Activated T-cell treated with anti-CD3 and anti-CD28 coated beads, Interleukin-2, amount 50 U/mL, for 24 hours (primary cell): Measurements from ENCODE around the gene PODNL1.
"Not testable (repeated sequence)": the region's sequence is repeated elsewhere in the genome, so short reads cannot be mapped to it uniquely, and the experiment has no call there.

Experiments used
- DNase-seq: peaks from one replicate; pipeline ENCODE4 v3.0.0-alpha.2; 2020
- H3K27ac Mint-ChIP-seq: 2 replicates; pipeline ENCODE4 v1.8.0; 2020; ENCODE audit warnings: mild to moderate bottlenecking, mixed read lengths
- H3K27me3 Mint-ChIP-seq: 2 replicates; pipeline ENCODE4 v1.8.0; 2020; ENCODE audit warnings: mixed read lengths
- H3K36me3 Mint-ChIP-seq: 2 replicates; pipeline ENCODE4 v1.8.0; 2020; ENCODE audit warnings: low read depth, mixed read lengths
- H3K4me1 Mint-ChIP-seq: 2 replicates; pipeline ENCODE4 v1.8.0; 2020; ENCODE audit warnings: low read depth, mixed read lengths
- H3K4me3 Mint-ChIP-seq: 2 replicates; pipeline ENCODE4 v1.8.0; 2020; ENCODE audit warnings: mild to moderate bottlenecking, moderate library complexity, mixed read lengths
- H3K9me3 Mint-ChIP-seq: 2 replicates; pipeline ENCODE4 v1.8.0; 2020; ENCODE audit warnings: mixed read lengths

Gene PODNL1

DNA sequence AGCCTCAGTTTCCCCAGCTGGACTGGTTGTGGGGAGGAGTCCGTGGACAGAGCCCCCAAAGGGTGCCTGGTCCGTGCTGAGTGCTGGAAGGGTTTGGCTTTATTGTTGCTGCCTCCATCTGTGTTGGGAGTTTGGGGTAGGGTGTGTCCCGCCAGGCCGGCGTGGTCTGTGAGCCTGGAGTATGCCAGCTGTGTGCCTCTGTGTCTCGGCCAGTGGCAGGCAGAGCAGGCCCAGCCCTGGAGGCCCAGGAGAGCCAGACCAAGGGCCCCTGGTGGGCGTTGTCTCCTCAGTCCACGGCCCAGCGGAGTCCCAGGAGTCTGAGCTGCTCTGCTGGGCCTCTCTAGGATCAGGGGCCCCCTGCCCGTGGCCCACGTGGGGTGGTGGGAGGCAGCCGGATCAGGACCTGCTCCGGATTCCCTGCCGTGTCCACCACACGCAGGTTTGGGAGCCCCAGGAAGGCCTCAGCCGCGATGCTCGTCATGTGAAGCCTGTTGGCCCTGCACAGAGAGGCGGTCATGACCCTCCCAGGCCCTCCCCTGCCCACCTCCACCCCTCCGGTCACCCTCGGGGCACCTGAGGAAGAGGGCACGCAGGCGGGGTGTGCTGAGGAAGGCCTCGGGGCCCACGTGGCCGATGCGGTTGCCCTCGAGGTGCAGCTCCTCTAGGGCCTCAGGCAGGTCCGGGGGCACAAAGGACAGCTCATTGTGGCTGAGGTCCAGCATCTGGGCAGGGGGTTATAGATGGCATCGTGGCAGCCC, 6.6 kb downstream of the PODNL1 start:
- Mint-ChIP-seq H3K27ac (no peak overlapping the region), H3K36me3 (peaks cover 27% of the 10 kb centered on the region), H3K4me1 (peaks cover under 1% of the 10 kb centered on the region), H3K4me3 (no peak overlapping the region), H3K9me3 (no peaks in the 10 kb centered on the region), H3K27me3 (peaks cover 3% of the 10 kb centered on the region)
- no peak for DNase-seq

DNA sequence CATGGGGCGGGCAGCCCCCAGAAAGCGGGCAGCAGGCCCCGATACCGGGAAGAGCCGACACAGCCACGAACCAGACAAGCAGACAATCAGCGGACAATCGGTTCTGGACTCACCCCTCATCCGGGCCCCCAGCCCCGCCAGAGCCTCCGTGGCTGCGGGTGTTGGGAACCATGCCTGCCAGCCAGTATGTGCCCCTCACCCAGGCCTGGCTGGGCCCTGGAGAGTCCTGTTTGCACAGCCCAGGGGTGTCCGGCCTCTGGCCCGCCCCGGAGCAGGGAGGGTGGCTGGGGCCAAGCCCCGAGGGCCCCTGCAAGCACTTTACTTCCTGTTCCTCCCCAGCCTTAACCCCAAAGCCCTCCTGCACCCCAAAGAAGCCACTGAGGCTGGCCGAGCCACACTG, 7.8 kb downstream of the PODNL1 start:
- peaks cover 36% of the 10 kb centered on the region for H3K36me3 Mint-ChIP-seq
- H3K27me3 Mint-ChIP-seq = no peaks in the 10 kb centered on the region
- DNase-seq = no peak
- no peak overlapping the region for H3K27ac Mint-ChIP-seq
- no peaks in the 10 kb centered on the region for H3K9me3 Mint-ChIP-seq
- H3K4me3 Mint-ChIP-seq = no peak overlapping the region
- peaks cover 2% of the 10 kb centered on the region for H3K4me1 Mint-ChIP-seq

DNA sequence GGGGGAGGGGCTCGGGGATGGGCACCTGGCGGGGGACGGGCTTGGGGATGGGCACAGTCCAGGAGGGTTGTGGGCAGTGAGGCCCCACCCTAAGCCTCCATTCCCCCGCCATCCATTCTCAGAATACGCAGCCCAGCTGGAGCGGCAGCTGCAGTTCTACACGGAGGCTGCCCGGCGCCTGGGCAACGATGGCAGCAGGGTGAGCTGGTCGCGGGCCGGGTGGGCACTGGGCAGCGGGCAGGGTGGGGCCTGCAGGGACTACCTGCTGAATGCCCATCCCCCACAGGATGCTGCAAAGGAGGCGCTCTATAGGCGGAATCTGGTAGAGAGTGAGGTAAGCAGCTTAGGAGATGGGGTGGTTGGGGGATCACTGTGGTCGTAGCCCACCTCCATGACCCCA, 8.3 kb downstream of the PODNL1 start:
- Mint-ChIP-seq H3K4me1 (peaks cover 2% of the 10 kb centered on the region), H3K9me3 (no peaks in the 10 kb centered on the region), H3K4me3 (no peak overlapping the region), H3K27me3 (no peaks in the 10 kb centered on the region), H3K27ac (no peak overlapping the region), H3K36me3 (peaks cover 40% of the 10 kb centered on the region)
- DNase-seq = no peak

DNA sequence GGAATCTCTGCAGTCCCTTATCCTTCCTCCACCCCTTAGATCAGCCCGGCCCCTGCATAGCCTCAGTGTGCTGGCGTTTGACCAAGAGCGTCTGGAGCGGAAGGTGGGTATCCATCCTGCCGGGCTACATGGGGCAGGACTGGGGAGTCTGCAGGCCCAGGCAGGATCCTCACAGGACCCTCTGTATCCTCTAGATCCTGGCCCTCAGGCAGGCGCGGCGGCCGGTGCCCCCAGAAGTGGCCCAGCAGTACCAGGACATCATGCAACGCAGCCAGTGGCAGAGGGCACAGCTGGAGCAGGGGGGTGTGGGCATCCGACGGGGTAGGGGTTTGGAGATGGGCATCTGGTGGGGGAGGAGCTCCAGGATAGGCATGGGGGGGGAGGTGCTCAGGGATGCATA, 8.9 kb downstream of the PODNL1 start:
- Mint-ChIP-seq H3K4me3 (no peak overlapping the region), H3K27me3 (no peaks in the 10 kb centered on the region), H3K9me3 (no peaks in the 10 kb centered on the region), H3K27ac (no peak overlapping the region), H3K36me3 (peaks cover 47% of the 10 kb centered on the region), H3K4me1 (peaks cover 2% of the 10 kb centered on the region)
- DNase-seq = no peak

DNA sequence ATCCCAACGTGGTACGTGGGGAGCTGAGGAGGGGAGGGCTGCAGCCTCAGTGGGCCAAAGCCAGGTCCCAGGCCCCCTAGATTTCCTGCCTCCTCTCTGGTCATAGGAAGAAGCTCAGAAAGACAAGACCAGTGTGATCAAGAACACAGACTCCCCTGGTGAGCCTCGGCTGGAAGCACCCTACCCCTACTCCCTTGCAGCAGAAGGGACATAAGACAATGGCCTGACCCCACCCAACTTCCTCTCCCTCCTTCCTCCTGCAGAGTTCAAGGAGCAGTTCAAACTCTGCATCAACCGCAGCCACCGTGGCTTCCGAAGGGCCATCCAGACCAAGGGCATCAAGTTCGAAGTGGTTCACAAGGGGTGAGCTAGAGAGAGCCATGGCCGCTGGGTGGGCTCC, 11.5 kb downstream of the PODNL1 start:
- no peak overlapping the region for H3K27ac Mint-ChIP-seq
- peaks cover 2% of the 10 kb centered on the region for H3K4me1 Mint-ChIP-seq
- H3K27me3 Mint-ChIP-seq = no peaks in the 10 kb centered on the region
- peaks cover 72% of the 10 kb centered on the region for H3K36me3 Mint-ChIP-seq
- H3K4me3 Mint-ChIP-seq = no peak overlapping the region
- no peaks in the 10 kb centered on the region for H3K9me3 Mint-ChIP-seq
- DNase-seq = no peak

DNA sequence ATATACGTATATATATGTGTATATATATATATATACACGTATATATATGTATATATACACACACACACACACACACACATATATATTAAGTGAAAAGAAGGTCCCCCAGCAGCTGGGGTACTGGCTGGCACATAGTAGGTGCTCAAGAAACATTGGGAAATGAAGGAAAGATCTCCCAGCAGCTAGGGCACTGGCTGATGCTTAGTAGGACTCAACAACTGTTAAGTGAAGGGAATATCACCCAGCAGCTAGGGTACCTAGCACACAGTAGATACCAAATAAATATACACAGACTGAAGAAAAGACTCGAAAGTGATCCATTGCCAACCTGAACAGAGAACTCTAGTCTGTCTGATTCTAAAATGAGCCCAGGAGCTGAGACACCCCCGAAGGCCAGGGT, 12.2 kb downstream of the PODNL1 start:
- peaks cover 4% of the 10 kb centered on the region for H3K9me3 Mint-ChIP-seq
- DNase-seq = no peak

DNA sequence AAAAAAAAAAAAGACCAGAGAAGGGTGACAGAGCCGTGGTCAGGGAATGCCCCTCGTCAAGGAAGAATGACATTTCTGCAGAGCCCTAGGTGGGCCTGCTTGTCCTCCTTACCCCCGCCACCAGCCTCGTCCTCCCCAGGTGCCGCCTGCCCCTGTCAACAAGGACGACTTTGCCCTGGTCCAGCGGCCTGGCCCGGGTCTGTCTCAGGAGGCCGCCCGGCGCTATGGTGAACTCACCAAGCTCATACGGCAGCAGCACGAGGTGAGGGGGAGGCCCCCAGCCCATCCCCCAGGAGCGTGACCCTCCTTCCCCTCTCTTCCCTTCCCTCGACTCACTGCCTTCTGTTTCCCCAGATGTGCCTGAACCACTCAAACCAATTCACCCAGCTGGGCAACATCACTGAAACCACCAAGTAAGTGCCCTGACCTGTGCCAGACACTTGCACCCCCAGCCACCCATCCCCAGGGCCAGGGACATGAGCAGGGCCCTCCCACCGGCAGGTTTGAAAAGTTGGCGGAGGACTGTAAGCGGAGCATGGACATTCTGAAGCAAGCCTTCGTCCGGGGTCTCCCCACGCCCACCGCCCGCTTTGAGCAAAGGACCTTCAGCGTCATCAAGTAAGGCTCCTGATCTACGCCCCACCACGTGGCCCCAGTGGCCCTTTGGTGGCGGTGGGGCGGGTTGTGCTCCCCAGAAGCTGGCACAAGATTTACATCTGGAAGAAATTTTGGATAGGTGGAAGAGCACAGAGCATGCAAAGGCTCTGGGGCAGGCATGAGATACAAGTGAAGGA, 14.8 kb downstream of the PODNL1 start:
- Mint-ChIP-seq H3K27ac (no peak overlapping the region), H3K9me3 (peaks cover 5% of the 10 kb centered on the region), H3K4me1 (peaks cover 6% of the 10 kb centered on the region), H3K4me3 (no peak overlapping the region), H3K27me3 (no peaks in the 10 kb centered on the region), H3K36me3 (peaks cover 91% of the 10 kb centered on the region)
- DNase-seq = no peak

More for the DNA sequence above, 12.2 kb downstream of the PODNL1 start:
- peaks cover 77% of the 10 kb centered on the region for H3K36me3 Mint-ChIP-seq
- no peak overlapping the region for H3K4me3 Mint-ChIP-seq
- H3K27me3 Mint-ChIP-seq = no peaks in the 10 kb centered on the region
- no peak overlapping the region for H3K27ac Mint-ChIP-seq
- peaks cover 6% of the 10 kb centered on the region for H3K4me1 Mint-ChIP-seq

DNA sequence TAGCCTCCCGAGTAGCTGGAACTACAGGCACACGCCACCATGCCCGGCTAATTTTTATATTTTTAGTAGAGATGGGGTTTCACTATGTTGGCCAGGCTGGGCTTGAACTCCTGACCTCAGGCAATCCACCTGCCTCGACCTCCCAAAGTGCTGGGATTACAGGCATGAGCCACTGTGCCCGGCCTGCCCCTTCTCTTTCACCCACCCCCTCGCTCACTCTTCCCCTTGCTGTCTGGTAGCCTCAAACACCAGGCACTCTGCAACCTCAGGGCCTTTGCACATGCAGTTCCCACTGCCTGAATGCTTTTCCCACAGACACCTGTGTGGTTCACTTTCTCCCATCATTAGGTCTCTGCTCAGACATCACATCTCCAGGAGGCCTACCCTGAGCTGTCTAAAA, 16.1 kb downstream of the PODNL1 start:
- not testable (repeated sequence) for H3K9me3 Mint-ChIP-seq, H3K4me1 Mint-ChIP-seq
- H3K36me3 Mint-ChIP-seq = peaks cover 90% of the 10 kb centered on the region

DNA sequence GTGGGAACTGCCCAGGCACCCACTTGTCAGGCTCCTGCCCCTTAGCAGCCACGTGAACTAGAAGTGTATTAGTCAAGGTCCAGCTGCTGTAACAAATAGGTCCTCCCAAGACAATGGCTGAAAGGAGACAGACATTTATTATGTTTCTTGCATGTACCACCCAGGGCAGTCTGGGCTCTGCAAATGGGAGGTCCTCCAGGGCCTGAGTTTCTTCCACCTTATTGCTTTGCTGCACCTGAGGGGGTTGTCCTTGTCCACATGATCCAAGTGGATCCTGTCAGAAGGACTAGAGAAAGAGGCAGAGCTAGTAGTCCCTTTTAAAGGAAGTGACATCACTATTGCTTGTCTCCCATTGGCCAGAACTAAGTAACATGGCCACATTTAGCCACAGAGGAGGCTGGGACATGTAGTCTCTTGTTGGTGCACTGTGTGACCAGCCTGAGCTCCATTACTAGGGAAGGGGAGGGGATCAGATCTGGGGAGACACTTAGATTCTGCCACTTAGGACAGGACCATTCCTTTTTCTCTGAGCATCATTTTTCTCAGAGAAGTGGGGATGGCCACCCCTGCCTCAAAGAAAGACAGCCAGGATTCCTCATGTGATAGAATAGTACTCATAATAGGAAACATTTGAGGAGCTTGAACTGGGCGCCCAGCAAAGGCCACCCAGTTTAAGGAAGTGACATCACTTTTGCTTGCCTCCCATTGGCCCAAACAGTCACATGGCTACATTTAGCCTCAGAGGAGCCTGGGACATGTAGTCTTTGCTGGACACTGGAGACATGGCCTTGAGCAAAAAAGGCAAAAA, 17.1 kb downstream of the PODNL1 start:
- H3K36me3 Mint-ChIP-seq = peaks cover 90% of the 10 kb centered on the region
- H3K27me3 Mint-ChIP-seq = no peaks in the 10 kb centered on the region
- no peak overlapping the region for H3K27ac Mint-ChIP-seq
- H3K4me1 Mint-ChIP-seq = peaks cover 4% of the 10 kb centered on the region
- peaks cover 5% of the 10 kb centered on the region for H3K9me3 Mint-ChIP-seq
- DNase-seq = no peak
- no peak overlapping the region for H3K4me3 Mint-ChIP-seq

More for the DNA sequence above, 16.1 kb downstream of the PODNL1 start:
- not testable (repeated sequence) for H3K27me3 Mint-ChIP-seq, H3K27ac Mint-ChIP-seq, H3K4me3 Mint-ChIP-seq, DNase-seq

DNA sequence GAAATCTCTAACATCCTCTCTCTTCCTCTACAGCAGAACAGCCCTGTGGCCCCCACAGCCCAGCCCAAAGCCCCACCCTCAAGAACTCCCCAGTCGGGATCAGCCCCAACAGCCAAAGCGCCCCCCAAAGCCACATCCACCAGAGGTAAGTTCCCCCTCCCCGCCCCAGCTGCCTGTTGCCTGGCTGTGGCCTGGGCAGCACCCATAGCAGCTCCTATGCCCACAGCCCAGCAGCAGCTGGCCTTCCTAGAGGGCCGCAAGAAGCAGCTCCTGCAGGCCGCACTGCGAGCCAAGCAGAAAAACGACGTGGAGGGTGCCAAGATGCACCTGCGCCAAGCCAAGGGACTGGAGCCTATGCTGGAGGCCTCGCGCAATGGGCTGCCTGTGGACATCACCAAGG, 17.7 kb downstream of the PODNL1 start:
- Mint-ChIP-seq H3K27ac (no peak overlapping the region), H3K36me3 (peaks cover 93% of the 10 kb centered on the region), H3K4me3 (no peak overlapping the region), H3K9me3 (peaks cover 5% of the 10 kb centered on the region), H3K27me3 (no peaks in the 10 kb centered on the region), H3K4me1 (peaks cover 4% of the 10 kb centered on the region)
- no peak for DNase-seq

DNA sequence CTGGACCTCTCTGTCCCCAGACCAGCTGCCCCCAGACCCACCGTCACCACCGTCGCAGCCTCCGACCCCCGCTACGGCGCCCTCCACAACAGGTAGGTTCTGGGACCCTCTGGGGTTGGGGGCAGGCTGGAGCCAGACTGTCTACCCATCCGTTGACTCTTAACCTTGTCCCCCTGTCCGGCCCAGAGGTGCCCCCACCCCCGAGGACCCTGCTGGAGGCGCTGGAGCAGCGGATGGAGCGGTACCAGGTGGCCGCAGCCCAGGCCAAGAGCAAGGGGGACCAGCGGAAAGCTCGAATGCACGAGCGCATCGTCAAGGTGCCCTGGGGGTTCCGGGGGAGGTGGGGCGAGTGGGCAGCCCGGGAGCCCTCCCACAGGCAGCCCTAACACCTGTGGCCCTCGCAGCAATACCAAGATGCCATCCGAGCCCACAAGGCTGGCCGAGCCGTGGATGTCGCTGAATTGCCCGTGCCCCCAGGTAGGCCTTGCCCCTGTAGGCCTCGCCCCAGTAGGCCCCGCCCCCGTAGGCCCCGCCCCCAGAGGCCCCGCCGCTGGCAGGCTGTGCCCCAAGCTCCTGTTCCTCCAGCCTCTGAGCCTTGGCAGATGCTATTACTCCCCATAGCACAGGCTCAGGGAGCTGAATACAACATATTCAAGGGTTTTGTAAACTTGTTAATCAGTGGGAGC, 19.3 kb downstream of the PODNL1 start:
- peaks cover 5% of the 10 kb centered on the region for H3K9me3 Mint-ChIP-seq
- no peak overlapping the region for H3K4me3 Mint-ChIP-seq
- H3K4me1 Mint-ChIP-seq = peaks cover 4% of the 10 kb centered on the region
- H3K27ac Mint-ChIP-seq = no peak overlapping the region
- H3K36me3 Mint-ChIP-seq = peaks cover 91% of the 10 kb centered on the region
- no peak for DNase-seq
- H3K27me3 Mint-ChIP-seq = no peaks in the 10 kb centered on the region

DNA sequence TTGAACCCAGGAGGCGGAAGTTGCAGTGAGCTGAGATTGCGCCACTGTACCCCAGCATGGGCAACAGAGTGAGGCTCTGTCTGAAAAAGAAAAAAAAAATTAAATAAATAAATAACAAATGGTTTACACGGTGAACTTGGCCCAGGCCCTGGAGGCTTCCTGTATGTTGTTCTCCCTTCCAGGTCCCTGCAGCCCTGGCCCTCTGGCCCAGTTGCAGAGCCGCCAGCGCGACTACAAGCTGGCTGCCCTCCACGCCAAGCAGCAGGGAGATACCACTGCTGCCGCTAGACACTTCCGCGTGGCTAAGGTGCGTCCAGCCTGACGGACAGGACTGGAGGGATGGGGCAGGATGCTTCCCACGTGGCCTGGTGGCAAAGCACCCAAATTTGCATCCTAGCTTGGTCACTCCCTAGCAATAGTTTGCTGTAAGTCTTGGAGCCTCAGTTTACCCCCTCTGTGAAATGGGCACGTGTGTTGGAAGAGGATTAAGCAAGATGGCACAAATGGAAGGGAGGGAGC, 20.3 kb downstream of the PODNL1 start:
- no peak overlapping the region for H3K27ac Mint-ChIP-seq
- DNase-seq = no peak
- peaks cover 5% of the 10 kb centered on the region for H3K9me3 Mint-ChIP-seq
- H3K4me3 Mint-ChIP-seq = no peak overlapping the region
- no peaks in the 10 kb centered on the region for H3K27me3 Mint-ChIP-seq
- peaks cover 4% of the 10 kb centered on the region for H3K4me1 Mint-ChIP-seq
- peaks cover 91% of the 10 kb centered on the region for H3K36me3 Mint-ChIP-seq

DNA sequence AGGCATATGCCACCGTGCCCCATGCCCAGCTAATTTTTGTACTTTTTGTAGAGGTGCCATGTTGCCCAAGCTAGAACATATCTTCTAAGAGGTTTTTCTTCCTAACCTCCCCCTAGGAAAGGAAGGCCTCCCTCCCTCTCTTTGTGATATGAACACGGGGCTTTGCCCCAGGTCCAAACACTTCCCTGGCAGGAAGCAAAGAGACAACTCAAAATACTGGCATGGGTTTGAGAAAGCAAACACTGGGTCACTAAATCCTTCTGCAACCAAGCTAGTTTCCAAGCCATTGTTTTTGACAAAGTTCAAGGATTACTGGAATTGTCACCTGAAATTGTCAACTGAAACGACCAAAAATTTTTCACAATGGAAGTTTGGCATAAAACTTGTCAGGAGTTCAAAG, 23.4 kb downstream of the PODNL1 start:
- DNase-seq = no peak
- no peaks in the 10 kb centered on the region for H3K4me1 Mint-ChIP-seq
- no peak overlapping the region for H3K27ac Mint-ChIP-seq
- H3K27me3 Mint-ChIP-seq = no peaks in the 10 kb centered on the region
- no peaks in the 10 kb centered on the region for H3K9me3 Mint-ChIP-seq
- no peak overlapping the region for H3K4me3 Mint-ChIP-seq
- peaks cover 85% of the 10 kb centered on the region for H3K36me3 Mint-ChIP-seq

DNA sequence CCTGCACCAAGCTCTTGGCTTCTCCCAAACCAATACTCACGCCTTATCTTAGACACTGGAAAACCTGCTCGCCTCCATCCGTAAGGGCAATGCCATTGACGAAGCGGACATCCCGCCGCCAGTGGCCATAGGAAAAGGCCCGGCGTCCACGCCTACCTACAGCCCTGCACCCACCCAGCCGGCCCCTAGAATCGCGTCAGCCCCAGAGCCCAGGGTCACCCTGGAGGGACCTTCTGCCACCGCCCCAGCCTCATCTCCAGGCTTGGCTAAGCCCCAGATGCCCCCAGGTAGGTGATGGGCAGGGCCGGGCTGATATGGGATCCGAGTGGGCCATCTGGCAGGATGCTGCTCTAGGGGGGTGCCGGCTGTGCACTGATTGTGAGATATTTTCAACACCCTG, 24.9 kb downstream of the PODNL1 start:
- Mint-ChIP-seq H3K4me3 (no peak overlapping the region), H3K27ac (no peak overlapping the region), H3K27me3 (no peaks in the 10 kb centered on the region), H3K4me1 (no peaks in the 10 kb centered on the region), H3K9me3 (no peaks in the 10 kb centered on the region), H3K36me3 (peaks cover 77% of the 10 kb centered on the region)
- no peak for DNase-seq
